Muscle of back (tissue), 13 donors: Measurements from ENCODE around the gene C6orf136. TPM values are rescaled to one million over a fixed set of nuclear protein-coding genes. Genes with fewer than 3 reads are reported as not detected.
A peak's percentile ranks its signal among the peaks of the same experiment; 100 is the strongest.

ENCODE experiments used
- DNase-seq, 3 donors: peaks; one replicate each; pipeline versions ENCODE4 v3.0.0 to v3.0.0-alpha.2; 2013
- long read RNA-seq, 9 donors: transcript quantifications; one replicate each; lab custom pipeline, GENCODE V29; 2026
- polyA plus RNA-seq, 10 donors: library from polyadenylated mRNA; unstranded; fragments of 120-200 nt; gene quantifications; one replicate each; pipeline ENCODE4 v1.2.1, GENCODE V29; 2013; ENCODE audit not compliant: insufficient read length in 10 of 10

C6orf136 gene, protein sequence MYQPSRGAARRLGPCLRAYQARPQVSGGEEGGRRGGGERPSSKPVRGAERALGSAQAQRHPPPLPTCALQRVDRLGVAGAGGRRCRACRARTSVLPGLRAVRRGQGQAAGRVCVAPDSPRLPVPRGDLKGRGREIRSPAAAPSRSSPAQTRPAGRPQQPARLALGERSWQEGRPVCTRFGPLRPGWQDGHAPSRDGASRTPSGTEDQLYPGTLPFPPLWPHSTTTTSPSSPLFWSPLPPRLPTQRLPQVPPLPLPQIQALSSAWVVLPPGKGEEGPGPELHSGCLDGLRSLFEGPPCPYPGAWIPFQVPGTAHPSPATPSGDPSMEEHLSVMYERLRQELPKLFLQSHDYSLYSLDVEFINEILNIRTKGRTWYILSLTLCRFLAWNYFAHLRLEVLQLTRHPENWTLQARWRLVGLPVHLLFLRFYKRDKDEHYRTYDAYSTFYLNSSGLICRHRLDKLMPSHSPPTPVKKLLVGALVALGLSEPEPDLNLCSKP
- polyA plus RNA-seq, result 10 to 100 TPM in 8 of 10 donors, 1 to 10 TPM in 2; 7.7 to 18.2 (median 11.9) TPM
- long read RNA-seq, donor 1, partial matches to known transcripts, result 0 of 3 reads
- long read RNA-seq, donor 1, other reads (novel, unspliced or antisense), result 0 of 3 reads
- long read RNA-seq, donor 2, partial matches to known transcripts, result 0 of 5 reads
- long read RNA-seq, donor 2, other reads (novel, unspliced or antisense), result 0 of 5 reads
- long read RNA-seq, donor 3, result 0 reads
- long read RNA-seq, donor 4, partial matches to known transcripts, result 0 of 4 reads
- long read RNA-seq, donor 4, other reads (novel, unspliced or antisense), result 0 of 4 reads
- long read RNA-seq, donor 5, partial matches to known transcripts, result 0 of 2 reads
- long read RNA-seq, donor 5, other reads (novel, unspliced or antisense), result 0 of 2 reads
- long read RNA-seq, donor 6, transcript C6orf136-203 (6 exons, 1,402 nt), result major isoform, 5 of 6 reads
- long read RNA-seq, donor 6, partial matches to known transcripts, result 0 of 6 reads
- long read RNA-seq, donor 6, other reads (novel, unspliced or antisense), result 0 of 6 reads
- long read RNA-seq, donor 7, partial matches to known transcripts, result 0 of 5 reads
- long read RNA-seq, donor 7, other reads (novel, unspliced or antisense), result 0 of 5 reads
- long read RNA-seq, donor 8, result 0 reads
- long read RNA-seq, donor 9, result 0 reads

DNA sequence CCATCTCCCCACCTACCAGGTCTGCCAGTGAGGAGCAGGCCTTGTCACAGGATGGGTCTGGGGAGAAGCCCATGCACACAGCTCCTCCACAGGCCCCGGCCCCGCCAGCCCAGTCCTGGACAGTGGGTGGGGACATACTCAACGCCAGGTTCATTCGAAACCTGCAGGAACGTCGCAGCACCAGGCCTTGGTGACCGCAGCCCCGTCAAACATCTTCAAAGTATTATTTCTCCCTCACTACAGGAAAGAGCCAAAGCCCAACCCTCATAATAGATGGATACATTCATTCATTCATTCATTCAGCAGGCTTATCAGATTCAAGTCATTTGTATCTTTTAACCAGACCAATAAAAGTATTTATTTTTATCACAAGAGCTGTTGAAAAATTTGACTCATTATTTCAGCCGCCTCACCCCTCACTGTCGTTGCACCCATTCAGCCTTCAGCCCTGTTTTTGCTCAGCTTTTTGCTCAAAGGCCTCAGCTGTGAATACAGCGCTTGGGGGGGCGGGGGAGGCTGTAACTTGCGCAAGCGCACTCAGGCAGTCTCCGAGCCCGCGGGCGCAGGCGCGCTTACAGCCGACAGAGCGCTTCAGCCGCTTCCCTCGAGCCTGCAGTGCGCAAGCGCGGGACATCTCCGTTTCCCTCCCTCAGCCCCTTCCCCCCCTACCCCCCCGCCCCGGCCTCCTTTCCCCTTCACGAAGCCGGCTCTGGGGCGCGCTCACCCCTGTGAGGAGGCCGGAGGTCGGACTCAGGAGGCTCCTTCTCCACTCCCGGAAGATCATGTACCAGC is at the start of gene C6orf136:
Gene C6orf136 (plus strand): TSS at position 684 of the 792 bp plus-strand sequence. CDS start 99 bp downstream, at position 783.
- DNase-seq, result peak; percentile 87 to 95 (median 94)

DNA sequence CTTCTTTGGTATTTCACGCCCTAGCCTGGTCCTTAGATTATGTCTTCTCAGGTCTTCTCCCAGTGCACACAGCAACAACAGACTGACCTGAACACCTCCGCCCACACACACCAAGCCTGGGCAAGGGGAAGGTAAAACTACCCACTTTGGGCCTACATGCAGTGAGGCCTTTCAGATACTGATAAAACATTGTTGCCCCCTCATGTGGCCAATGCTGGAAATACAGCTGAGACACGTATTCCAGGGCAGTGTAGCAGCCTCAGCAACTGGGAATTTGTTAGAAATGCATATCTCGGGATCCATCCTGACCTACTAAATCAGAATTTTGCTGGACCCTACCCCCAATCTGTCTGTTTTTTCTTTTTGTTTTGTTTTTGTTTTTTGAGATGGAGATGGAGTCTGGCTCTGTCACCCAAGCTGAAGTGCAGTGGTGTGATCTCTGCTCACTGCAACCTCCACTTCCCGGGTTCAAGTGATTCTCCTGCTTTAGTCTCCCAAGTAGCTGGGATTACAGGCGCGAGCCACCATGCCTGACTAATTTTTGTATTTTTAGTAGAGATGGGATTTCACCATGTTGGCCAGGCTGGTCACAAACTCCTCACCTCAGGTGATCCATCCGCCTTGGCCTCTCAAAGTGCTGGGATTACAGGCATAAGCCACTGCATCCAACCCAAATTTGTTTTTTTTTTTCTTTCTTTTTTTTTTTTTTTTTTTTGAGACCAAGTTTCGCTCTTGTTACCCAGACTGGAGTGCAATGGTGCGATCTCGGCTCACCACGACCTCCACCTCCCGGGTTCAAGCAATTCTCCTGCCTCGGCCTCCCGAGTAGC is 49.4 kb upstream of the C6orf136 start:
- DNase-seq, result peak; percentile 53 to 82 (median 67)

DNA sequence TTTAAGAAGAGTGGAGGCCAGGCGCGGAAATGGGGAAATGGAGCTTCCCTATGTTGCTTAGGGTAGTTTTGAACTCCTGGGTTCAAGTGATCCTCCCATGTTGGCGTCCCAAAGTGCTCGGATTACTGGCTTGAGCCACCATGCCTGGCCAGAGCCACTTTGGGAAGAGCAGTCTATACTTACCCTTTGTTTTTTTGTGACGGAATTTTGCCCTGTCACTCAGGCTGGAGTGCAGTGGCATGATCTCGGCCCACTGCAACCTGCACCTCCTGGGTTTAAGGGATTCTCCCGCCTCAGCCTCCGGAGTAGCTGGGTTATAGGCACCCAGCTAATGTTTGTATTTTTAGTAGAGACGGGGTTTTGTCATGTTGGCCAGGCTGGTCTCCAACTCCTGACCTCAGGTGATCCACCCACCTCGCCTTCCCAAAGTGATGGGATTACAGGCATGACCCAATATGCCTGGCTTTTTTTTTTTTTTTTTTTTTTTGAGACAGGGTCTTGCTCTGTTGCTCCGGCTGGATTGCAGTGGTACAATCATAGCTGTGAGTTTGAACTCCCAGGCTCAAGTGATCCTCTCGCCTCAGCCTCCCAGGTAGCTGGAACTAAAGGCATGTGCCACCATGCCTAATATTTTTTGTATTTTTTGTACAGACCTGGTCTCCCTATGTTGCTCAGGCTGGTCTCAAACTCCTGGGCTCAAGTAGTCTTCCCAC is 47.9 kb upstream of the C6orf136 start:
- no peak for DNase-seq

DNA sequence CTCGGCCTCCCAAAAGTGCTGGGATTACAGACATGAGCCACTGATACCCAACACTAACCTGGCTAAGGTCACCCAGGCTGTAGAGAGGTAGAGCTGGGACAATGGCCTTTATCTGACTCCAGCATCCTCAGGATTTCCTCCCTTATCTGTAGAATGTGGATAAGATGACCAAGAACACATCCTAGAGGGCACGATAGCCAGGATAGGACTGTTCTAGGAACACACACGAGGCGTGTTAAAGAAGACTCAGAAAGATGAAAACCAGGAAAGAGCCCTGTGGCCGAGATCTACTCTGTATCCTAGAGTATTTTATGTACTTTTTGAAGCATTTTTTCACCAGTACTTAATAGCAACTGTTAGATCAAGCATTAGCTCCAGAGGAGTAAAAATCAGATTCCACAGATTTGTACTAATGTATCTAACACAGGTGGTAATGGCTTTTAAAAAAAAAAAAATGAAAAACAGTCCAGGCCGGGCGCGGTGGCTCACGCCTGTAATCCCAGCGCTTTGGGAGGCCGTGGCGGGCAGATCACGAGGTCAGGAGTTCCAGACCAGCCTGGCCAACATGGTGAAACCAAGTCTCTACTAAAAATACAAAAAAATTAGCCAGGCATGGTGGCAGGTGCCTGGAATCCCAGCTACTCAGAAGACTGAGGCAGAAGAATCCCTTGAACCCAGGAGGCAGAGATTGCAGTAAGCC is 47.2 kb upstream of the C6orf136 start:
- no peak for DNase-seq

DNA sequence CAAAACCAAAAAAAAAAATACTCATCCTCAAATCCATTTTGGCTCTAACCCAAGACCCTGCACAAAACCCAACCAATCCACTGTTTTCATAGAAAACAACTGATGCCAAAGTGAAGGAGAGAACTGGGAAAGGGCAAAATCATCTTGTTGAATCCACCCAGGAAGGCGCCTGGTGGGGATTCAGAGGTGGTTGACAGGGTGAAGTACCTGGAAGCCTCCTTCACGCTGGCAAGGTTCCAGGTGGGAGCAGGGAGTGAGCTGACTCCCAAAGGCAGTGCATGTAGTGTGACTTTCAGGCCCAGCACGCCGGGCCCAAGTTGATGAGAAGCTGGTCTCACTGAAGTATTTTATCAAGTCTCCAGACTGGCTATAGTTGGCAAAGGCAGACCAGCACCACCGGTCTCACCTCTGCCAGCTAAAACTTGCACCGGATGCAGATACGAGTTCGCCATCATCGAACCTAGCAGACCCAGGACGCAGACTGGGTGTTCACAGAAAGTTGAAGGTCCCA is 46.4 kb upstream of the C6orf136 start:
- DNase-seq, result no peak

DNA sequence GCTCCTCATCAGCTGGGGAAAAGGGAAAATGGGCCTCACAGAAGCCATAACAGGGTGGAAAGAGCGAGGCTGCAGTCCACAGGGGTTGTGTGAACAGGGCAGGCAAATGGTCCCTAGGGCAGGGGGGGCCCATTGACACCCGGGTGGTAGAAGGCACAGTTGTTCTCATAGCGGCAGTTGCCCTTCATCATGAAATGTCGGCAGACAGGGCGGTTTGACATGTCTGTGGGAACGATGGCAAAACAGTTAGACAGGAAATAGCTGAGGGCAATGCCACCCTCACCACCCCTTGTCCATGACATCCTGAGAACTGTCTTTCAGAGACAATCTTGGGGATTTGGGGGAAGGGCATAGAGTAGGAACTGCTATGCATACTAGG is 45.5 kb upstream of the C6orf136 start:
- no peak for DNase-seq

DNA sequence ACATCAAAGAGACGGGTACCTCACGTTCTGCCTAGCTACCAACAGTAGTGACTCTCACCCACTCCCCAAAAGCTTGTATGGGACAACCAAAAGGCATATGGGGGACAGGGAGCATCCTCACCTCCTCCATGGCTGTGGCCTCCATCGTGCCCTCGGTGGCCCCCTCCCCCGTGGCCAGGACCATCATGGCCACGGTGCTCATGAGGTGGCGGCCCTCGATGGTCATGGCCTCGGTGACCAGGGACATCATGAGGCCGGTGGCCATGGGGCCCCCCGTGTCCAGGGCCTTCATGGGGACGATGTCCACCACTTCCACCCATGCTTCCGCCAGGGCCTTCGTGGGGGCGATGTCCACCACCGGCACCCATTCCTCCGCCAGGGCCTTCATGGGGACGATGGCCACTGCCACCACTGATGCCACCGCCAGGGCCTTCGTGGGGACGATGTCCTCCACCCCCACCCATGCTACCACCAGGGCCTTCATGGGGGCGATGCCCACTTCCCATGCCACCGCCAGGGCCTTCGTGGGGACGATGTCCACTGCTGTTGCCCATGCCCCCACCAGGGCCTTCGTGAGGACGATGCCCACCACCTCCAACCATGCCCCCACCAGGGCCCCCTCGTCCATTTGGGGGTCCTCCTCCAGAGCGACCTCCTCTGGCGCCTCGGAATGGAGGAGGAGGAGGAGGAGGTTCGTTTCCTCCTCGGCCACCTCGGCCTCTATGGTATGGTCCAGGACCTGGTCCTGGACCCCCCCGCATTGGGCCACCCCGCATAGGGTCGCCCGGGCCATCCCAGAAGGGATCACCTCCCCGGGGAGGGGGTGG is 44.9 kb upstream of the C6orf136 start:
- DNase-seq, result no peak

DNA sequence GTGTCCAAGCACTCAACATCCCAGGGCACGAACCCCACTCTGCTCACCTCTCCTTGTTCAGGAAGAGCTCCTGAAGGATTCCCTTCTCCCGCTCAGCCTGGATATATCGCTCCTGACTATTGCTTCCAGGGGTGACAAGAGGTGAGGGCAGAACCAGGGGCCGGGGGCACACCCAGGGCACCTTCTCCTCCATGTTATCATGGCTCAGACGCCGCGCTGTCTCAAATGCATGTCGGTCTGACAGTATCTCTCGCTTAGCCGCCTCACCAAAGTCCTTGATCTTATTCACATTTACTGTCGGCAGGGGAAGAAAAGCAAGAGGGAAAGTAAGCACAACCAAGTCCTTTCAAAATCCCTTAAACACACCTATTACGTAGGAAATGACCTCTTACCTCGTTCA is 43.0 kb upstream of the C6orf136 start:
- DNase-seq, result no peak

DNA sequence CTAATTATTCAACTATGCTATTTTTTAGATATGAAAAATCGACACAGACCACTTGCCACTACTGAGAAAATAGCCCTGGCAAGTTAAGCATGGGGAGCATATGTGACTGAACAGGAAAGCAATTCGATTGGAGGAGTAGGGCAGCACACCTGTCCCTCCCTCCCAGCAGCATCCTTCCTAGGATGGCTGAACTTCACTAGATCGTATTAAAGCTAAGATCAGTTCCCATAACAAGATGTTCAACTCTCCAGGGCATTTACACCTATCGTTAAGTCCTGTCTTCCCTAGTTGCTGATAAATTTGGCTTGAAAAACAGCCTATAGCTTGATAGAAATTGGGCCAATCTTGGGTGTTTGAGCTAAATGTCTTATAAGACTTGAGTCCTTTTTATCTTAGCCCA is 36.9 kb upstream of the C6orf136 start:
- DNase-seq, result no peak

DNA sequence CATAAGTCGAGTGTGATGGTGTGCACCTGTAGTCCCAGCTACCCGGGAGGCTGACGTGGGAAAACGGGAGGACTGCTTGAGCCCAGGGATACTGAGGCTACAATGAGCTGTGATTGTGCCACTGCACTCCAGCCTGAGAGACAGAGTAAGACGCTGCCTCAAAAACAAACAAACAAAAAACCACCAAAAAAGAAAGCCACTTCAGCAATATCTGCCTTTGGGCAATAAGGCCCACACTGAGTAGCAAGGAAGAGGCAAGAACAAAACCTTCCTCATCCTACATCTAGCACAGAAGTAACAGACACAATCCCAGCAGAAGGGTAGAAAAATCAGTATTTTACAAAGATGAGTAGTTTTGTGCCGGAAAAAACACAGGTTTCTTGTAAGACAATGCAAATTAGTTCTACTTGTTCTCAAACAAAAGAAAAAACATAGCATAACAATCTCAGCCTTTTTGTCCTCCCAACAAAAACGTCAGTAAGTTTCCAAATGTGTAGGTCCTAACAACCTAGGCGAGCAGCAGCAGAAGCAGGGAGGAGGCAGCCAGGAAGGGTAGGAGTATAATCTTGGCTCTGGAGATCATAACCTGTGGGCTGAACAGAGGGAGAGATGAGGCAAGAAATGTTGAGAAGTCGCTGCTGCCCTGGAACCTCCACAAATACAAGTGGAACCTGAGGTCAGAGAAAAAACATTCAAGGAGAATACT is 35.6 kb upstream of the C6orf136 start:
- DNase-seq, result no peak

DNA sequence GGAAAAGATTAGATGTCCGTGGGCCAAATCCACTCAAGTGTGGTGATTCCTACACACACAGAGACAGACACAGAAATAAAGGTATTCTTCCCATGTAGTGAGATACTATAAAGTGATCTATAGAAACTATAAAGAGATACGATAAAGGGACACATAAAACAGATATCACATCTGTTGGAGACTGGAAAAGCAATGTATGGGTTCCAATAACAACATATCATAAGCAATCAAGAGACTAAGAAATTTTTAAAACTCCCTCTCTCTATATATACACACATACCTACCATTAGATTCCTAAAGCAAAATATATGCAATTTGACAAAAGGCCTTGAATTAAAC is 35.1 kb upstream of the C6orf136 start:
- no peak for DNase-seq

DNA sequence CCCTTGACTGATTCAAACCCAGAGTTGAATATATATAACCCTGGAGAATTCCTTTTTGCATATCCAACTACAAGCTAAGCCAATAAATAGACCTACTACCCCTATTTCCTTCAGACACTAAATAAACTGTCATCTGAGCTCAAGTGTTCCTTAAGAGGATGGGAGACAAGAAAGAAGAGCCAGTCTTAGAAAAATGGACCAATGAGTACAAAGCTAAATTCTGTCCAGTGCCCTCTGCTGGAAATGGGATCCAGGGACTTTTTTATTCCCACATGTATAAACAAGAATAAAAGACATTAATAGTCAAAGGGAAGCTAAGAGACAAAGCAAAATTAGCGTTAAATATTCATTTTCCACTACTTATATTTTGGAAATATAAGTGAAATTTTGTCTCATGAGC is 34.7 kb upstream of the C6orf136 start:
- no peak for DNase-seq

DNA sequence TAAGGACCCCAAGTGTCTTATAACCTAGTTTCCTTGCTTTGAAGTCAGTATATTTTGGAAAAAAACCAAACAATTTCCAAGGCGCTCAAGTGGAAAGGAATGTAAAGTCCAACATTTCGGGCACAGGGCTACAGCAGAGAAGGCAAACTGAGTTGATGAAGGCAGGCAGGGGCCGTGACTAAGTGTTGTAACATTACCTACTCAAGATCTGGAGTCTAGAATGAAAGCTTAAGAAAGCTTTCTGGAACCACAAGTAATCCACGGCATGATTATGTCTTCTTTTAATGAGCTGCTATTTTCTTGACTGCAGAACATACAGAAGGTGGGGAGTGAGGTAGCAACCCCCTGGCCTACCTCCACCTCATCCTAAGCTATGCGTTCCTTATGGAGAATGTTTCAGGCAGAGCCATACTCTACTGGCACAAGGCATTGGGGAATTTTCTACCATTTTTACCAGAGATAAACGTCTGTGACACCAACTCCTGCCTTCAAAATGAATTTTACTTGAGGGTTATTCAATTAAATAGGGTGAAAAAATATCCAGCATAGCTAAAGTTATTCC is 34.2 kb upstream of the C6orf136 start:
- DNase-seq, result no peak

DNA sequence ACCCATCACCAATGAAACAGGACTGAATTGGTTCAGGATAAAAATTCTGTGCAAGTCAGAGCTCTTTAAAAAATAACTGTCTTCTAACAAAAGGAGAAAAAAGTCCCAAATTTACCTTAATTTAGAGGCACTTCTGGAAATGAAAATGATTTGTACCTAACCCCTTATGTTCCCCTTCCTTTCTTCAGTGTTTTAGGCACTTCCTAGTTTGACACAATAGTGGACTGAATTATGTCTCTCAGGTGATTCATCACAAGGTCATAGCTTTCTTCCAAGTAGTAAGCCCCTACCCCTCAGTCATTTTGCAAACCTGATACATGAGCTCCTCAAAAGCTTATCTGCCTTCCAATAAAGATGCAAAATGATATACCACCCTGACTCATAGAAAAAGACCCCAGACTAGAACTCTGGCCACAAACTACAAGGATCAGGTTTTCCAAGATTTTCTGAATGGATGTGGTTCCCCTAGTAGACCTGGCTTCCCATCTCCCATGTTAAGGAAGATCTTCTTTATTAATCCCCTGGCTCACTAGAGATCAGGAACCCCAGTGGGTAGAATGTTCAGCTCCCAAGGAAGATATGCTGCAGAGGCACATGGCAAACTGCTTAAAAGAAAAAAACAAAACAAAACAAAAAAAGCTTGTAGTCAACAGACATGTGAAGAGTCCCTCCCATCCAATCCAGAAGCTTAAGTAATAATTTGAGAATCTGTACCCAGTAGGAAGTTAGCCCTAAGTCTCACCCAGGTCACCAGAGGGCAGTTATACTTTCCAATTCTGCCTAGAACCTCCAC is 33.5 kb upstream of the C6orf136 start:
- no peak for DNase-seq

DNA sequence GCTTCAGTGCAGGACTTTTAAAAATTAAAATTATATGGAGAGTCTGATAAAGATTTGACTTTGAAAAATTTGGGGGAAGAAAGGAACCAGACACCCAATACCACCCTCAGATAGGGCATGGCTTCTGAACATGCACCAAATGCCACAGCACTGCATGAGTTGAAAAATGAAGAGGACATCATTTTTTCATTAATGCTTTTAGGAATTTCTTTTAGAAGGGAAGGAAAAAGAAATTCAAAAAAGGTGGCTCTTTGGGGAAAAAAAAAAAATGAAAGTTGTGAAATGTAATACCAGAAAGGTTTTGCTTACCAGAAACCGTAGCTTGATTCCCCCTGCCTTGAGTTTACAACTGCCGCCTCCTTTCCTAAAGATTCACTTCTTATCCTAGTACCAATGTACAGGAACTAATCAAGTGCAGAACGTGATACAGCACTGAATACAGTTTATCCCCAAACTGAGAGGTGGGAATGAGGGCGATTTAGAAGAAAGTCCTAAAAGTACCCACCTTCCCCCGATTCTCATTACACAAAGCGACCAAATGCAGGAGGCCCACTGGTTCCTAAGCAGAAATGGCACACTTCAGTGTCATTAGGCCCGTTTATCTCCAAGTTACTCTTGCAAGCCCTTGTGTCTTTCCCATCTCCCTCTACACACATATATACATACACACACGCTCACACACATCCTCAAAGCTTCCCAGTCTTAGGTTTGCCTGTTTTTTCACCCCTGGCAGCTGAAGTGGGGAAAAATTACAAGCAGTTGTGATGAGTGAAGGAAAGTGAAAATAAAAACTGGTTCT is 32.7 kb upstream of the C6orf136 start:
- DNase-seq, result peak in 1 of 3 donors; percentile 28
